Neuron (in vitro differentiated cells): ENCODE data around the gene MMEL1.

Experiments used
- H2AFZ ChIP-seq: one replicate; pipeline ENCODE4 v1.6.1; 2013; ENCODE audit warnings: low read depth, mild to moderate bottlenecking, inconsistent platforms, low read length, moderate library complexity
- H3K27me3 ChIP-seq: one replicate; pipeline ENCODE4 v1.6.1; 2013; ENCODE audit warnings: low read length; ENCODE audit not compliant: insufficient read depth
- H3K36me3 ChIP-seq: one replicate; pipeline ENCODE4 v1.6.1; 2013; ENCODE audit warnings: low read length; ENCODE audit not compliant: insufficient read depth
- H3K4me1 ChIP-seq: one replicate; pipeline ENCODE4 v1.6.1; 2013; ENCODE audit warnings: low read length; ENCODE audit not compliant: insufficient read depth
- H3K4me3 ChIP-seq: 2 replicates; pipeline ENCODE4 v1.5.1; 2013; ENCODE audit warnings: mild to moderate bottlenecking, low read length, moderate library complexity
- H3K9me3 ChIP-seq: one replicate; pipeline ENCODE4 v1.6.1; 2013; ENCODE audit warnings: low read length

Gene MMEL1

GRCh38 chr1:2540816-2541492 is 91.9 kb downstream of the MMEL1 start:
- H3K4me1 ChIP-seq: peaks cover 61% of the 10 kb centered on the region
- no peaks in the 10 kb centered on the region for H3K9me3 ChIP-seq
- no peaks in the 10 kb centered on the region for H3K27me3 ChIP-seq
- H2AFZ ChIP-seq: no peak overlapping the region
- no peaks in the 10 kb centered on the region for H3K36me3 ChIP-seq
- H3K4me3 ChIP-seq: no peak overlapping the region
